HCT116 (cell line): ENCODE measurements around the gene MAN2A2. TPM values are rescaled to one million over a fixed set of nuclear protein-coding genes. Genes with fewer than 3 reads are reported as not detected.
A peak's percentile ranks its signal among the peaks of the same experiment; 100 is the strongest.

ENCODE experiments used
- ATAC-seq: fragments of 200-7000 bp; cut with Tn5 transposase; 2 replicates; pipeline ENCODE4 v1.9.1; 2020; ENCODE audit warnings: mild to moderate bottlenecking, moderate library complexity
- BruUV-seq: library from RNA; stranded (reverse); fragments of 400-500 nt; replicated peaks from 2 replicates; lab custom pipeline; 2021; lab: Mats Ljungman, UMichigan
- CTCF ChIA-PET: fragments of 300-600 bp; sonication (Branson Sonifier 250); formaldehyde crosslinking; loops from one replicate; lab custom pipeline; 2021; ENCODE audit warnings: antibody characterized with exemption; lab: Charles Lee
- POLR2A ChIA-PET: fragments of 300-600, 350-600 bp; sonication (Branson Sonifier 250); formaldehyde crosslinking; loops from one replicate; lab custom pipeline; 2021; ENCODE audit warnings: antibody characterized with exemption; lab: Charles Lee
- RAD21 ChIA-PET, 2 experiments: fragments of 300-600 bp; sonication (Branson Sonifier 250); formaldehyde crosslinking; loops; one replicate each; lab custom pipeline; 2023; ENCODE audit warnings: low total read pairs in 2 of 2; ENCODE audit not compliant: uncharacterized antibody in 2 of 2, unreplicated experiment in 2 of 2, low non-redundant PET in 1 of 2; lab: Charles Lee
- DNase-seq: peaks from one replicate; pipeline ENCODE4 v3.0.0-alpha.2; 2010; ENCODE audit warnings: low read depth, low spot score
- H2AFZ ChIP-seq: fragments of 200-600 bp; shearing (Covaris generic), sonication (generic); 2 replicates; pipeline ENCODE4 v1.6.1; 2017; ENCODE audit warnings: low read depth, mixed run types, mixed read lengths, antibody characterized with exemption, low read length; ENCODE audit not compliant: poor library complexity, severe bottlenecking
- H3K27ac ChIP-seq: 2 replicates; pipeline ENCODE4 v1.5.1; 2012; ENCODE audit warnings: low read depth, low read length
- H3K27me3 ChIP-seq: fragments of 200-600 bp; sonication (generic); 2 replicates; pipeline ENCODE4 v1.6.1; 2016; ENCODE audit warnings: mixed run types, low read length, mixed read lengths; ENCODE audit not compliant: insufficient read depth
- H3K36me3 ChIP-seq, 2 experiments: fragments of 200-500 bp in 1 of 2; fragments of 200-600 bp in 1 of 2; sonication (Bioruptor generic) in 1 of 2; sonication (generic) in 1 of 2; 2 replicates each; pipeline versions ENCODE4 v1.5.1 to v1.6.1; 2014 to 2016; ENCODE audit warnings: low read length in 2 of 2, inconsistent platforms in 1 of 2, mixed read lengths in 1 of 2, mixed run types in 1 of 2; ENCODE audit not compliant: insufficient read depth in 2 of 2, control insufficient read depth in 1 of 2
- H3K4me1 ChIP-seq, 2 experiments: fragments of 200-600 bp in 1 of 2; sonication (generic) in 1 of 2; 2 replicates each; pipeline versions ENCODE4 v1.5.1 to v1.6.1; 2012 to 2017; ENCODE audit warnings: low read length in 2 of 2, inconsistent platforms in 1 of 2, mild to moderate bottlenecking in 1 of 2, mixed read lengths in 1 of 2, mixed run types in 1 of 2, moderate library complexity in 1 of 2; ENCODE audit not compliant: insufficient read depth in 2 of 2, control insufficient read depth in 1 of 2
- H3K4me2 ChIP-seq: fragments of 200-600 bp; sonication (generic); 2 replicates; pipeline ENCODE4 v1.6.1; 2017; ENCODE audit warnings: mixed run types, low read length, mixed read lengths
- H3K4me3 ChIP-seq, 2 experiments: fragments of 200-600 bp in 1 of 2; sonication (generic) in 1 of 2; replicated peaks in 1 of 2; 2 replicates each; pipeline ENCODE4 v1.5.1; 2011 to 2016; ENCODE audit warnings: low read length in 2 of 2, control low read depth in 1 of 2, low read depth in 1 of 2, mild to moderate bottlenecking in 1 of 2, mixed read lengths in 1 of 2, mixed run types in 1 of 2
- H3K79me2 ChIP-seq: fragments of 200-600 bp; sonication (generic); 2 replicates; pipeline ENCODE4 v1.6.1; 2017; ENCODE audit warnings: mild to moderate bottlenecking, mixed run types, low read length, moderate library complexity, mixed read lengths; ENCODE audit not compliant: insufficient read depth
- H3K9ac ChIP-seq: fragments of 200-600 bp; sonication (generic); 2 replicates; pipeline ENCODE4 v1.6.1; 2016; ENCODE audit warnings: low read length, mixed read lengths
- H3K9me2 ChIP-seq: fragments of 200-600 bp; sonication (generic), shearing (Covaris generic); 2 replicates; pipeline ENCODE4 v1.6.1; 2017; ENCODE audit warnings: mixed run types, mild to moderate bottlenecking, moderate library complexity; ENCODE audit not compliant: insufficient read depth
- H3K9me3 ChIP-seq, 2 experiments: fragments of 200-500 bp in 1 of 2; fragments of 200-600 bp in 1 of 2; sonication (Bioruptor generic) in 1 of 2; sonication (generic) in 1 of 2; 2 replicates each; pipeline ENCODE4 v1.6.1; 2014 to 2017; ENCODE audit warnings: low read length in 2 of 2, mixed read lengths in 2 of 2, inconsistent platforms in 1 of 2, low read depth in 1 of 2, mild to moderate bottlenecking in 1 of 2, mixed run types in 1 of 2, moderate library complexity in 1 of 2; ENCODE audit not compliant: control insufficient read depth in 1 of 2, insufficient read depth in 1 of 2
- H4K20me1 ChIP-seq: fragments of 200-600 bp; sonication (generic), shearing (Covaris generic); 2 replicates; pipeline ENCODE4 v1.6.1; 2017; ENCODE audit warnings: mixed run types, mild to moderate bottlenecking, moderate library complexity; ENCODE audit not compliant: insufficient read depth
- JUND ChIP-seq: IDR thresholded peaks from 2 replicates; pipeline ENCODE4 v1.6.1; 2012
- POLR2AphosphoS5 ChIP-seq: IDR thresholded peaks from 2 replicates; pipeline ENCODE4 v1.6.1; 2011; ENCODE audit warnings: mild to moderate bottlenecking, low read depth, low read length, moderate library complexity
- intact Hi-C: fragments of 100-400 bp; cut with micrococcal nuclease; formaldehyde crosslinking; loops from 2 replicates; pipeline ENCODE4 v1.10.0; 2022
- total RNA-seq: library from RNA; stranded (reverse); gene quantifications from one replicate; pipeline ENCODE4 v1.2.1, GENCODE V29; 2021; ENCODE audit not compliant: unreplicated experiment
- TF ChIP-seq, protein P1 (sequence below), 3 experiments: fragments of 200-600 bp in 1 of 3; sonication (generic) in 1 of 3; IDR thresholded peaks in 2 of 3; conservative IDR thresholded peaks in 1 of 3; 2 replicates each; pipeline ENCODE4 v1.5.1; 2012 to 2017; ENCODE audit warnings: low read depth in 2 of 3, low read length in 2 of 3, antibody characterized with exemption in 1 of 3, borderline replicate concordance in 1 of 3, control low read depth in 1 of 3, mild to moderate bottlenecking in 1 of 3, mixed read lengths in 1 of 3, mixed run types in 1 of 3, moderate library complexity in 1 of 3; ENCODE audit not compliant: insufficient read depth in 1 of 3
- TF ChIP-seq, protein P2 (sequence below): IDR thresholded peaks from 2 replicates; pipeline ENCODE4 v1.6.1; 2012

The MAN2A2 gene
- total RNA-seq, 1 experiment from 2014 or later, result 44.9 TPM

GRCh38 chr15:90868261-90868689, 34.8 kb upstream of the MAN2A2 start, which contains the start of gene FURIN:
Gene FURIN (plus strand): TSS chr15:90868588. CDS start chr15:90875741, 7,153 bp downstream.
- peak; percentile 59 for DNase-seq
- no peaks in the 10 kb centered on the region for H3K9me3 ChIP-seq
- peaks cover 45 to 63% of the 10 kb centered on the region in 2 experiments for H3K4me1 ChIP-seq
- CTCF ChIA-PET, result interaction anchor here (1.0 to 1.7 kb wide), 3 partner anchors 18 to 218 kb away, joined by 3 to 4 read pairs (median 4); no protein-coding TSS in a partner anchor
- no peaks in the 10 kb centered on the region for H3K27me3 ChIP-seq
- peak within 1 kb of the TSS; percentile 3 to 86; a peak in 3 of 4 replicates for H3K4me3 ChIP-seq
- intact Hi-C loops, result no loop called here
- H4K20me1 ChIP-seq, result no peaks in the 10 kb centered on the region
- TF ChIP-seq POLR2AphosphoS5, result peak; percentile 80
- TF ChIP-seq, protein P1, sequence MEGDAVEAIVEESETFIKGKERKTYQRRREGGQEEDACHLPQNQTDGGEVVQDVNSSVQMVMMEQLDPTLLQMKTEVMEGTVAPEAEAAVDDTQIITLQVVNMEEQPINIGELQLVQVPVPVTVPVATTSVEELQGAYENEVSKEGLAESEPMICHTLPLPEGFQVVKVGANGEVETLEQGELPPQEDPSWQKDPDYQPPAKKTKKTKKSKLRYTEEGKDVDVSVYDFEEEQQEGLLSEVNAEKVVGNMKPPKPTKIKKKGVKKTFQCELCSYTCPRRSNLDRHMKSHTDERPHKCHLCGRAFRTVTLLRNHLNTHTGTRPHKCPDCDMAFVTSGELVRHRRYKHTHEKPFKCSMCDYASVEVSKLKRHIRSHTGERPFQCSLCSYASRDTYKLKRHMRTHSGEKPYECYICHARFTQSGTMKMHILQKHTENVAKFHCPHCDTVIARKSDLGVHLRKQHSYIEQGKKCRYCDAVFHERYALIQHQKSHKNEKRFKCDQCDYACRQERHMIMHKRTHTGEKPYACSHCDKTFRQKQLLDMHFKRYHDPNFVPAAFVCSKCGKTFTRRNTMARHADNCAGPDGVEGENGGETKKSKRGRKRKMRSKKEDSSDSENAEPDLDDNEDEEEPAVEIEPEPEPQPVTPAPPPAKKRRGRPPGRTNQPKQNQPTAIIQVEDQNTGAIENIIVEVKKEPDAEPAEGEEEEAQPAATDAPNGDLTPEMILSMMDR (IDR thresholded peaks at IDR 0.05 in 2 of 3, conservative IDR thresholded peaks at IDR 0.05 in 1 of 3; ENCODE audit: borderline replicate concordance in 1 of 3, insufficient read depth in 1 of 3, low read depth in 2 of 3, low read length in 2 of 3), result no peak
- peaks cover 20% of the 10 kb centered on the region for H3K79me2 ChIP-seq
- peak within 1 kb of the TSS; percentile 83 for H3K9ac ChIP-seq
- no peak within 1 kb of the TSS for H2AFZ ChIP-seq
- no TSS peak for BruUV-seq
- H3K27ac ChIP-seq, result peak within 1 kb of the TSS; percentile 95
- H3K4me2 ChIP-seq, result peak within 1 kb of the TSS; percentile 97
- POLR2A ChIA-PET, result interaction anchor here (1.0 to 1.4 kb wide), 3 partner anchors 14 to 67 kb away, joined by 3 to 5 read pairs (median 4); partner anchors contain the start of gene UNC45A
- no peaks in the 10 kb centered on the region for H3K9me2 ChIP-seq
- RAD21 ChIA-PET, result interaction anchor here in 1 of 2 experiments (0.6 kb wide), 1 partner anchor 150 kb away, joined by 3 read pairs; no protein-coding TSS in a partner anchor
- no peaks in the 10 kb centered on the region for H3K36me3 ChIP-seq
- ATAC-seq, result peak; percentile 42

- Histone ChIP-seq H3K4me1 (peaks cover 54 to 64% of the 10 kb centered on the region in 2 experiments), H3K4me3 (peak overlapping the region; percentile 3 to 86; a peak in 3 of 4 replicates), H4K20me1 (no peaks in the 10 kb centered on the region), H3K27me3 (no peaks in the 10 kb centered on the region), H3K9me3 (no peaks in the 10 kb centered on the region), H3K9ac (peak overlapping the region; percentile 83), H3K4me2 (peak overlapping the region; percentile 97), H3K79me2 (peaks cover 29% of the 10 kb centered on the region), H2AFZ (no peak overlapping the region), H3K9me2 (no peaks in the 10 kb centered on the region), H3K36me3 (no peaks in the 10 kb centered on the region), H3K27ac (peak overlapping the region; percentile 95)
- no TSS peak for BruUV-seq
- DNase-seq, result no peak
- POLR2A ChIA-PET, result interaction anchor here (1.1 kb wide), 1 partner anchor 14 kb away, joined by 4 read pairs; no protein-coding TSS in a partner anchor
- intact Hi-C loops, result no loop called here
- TF ChIP-seq JUND, result no peak
- TF ChIP-seq, protein P2, sequence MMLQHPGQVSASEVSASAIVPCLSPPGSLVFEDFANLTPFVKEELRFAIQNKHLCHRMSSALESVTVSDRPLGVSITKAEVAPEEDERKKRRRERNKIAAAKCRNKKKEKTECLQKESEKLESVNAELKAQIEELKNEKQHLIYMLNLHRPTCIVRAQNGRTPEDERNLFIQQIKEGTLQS, result no peak
- ATAC-seq, result no peak
- RAD21 ChIA-PET, result no interaction called here
- CTCF ChIA-PET, result interaction anchor here (1.5 kb wide), 1 partner anchor 17 kb away, joined by 4 read pairs; no protein-coding TSS in a partner anchor
Observed at GRCh38 chr15:90869140-90869541, 34.0 kb upstream of the MAN2A2 start.
